AG10803 (cell line): ENCODE data around the gene KCNJ18.
"Not testable (repeated sequence)": the region's sequence is repeated elsewhere in the genome, so short reads cannot be mapped to it uniquely, and the experiment has no call there.

Source experiments
- DNase-seq: peaks from one replicate; pipeline ENCODE4 v3.0.0; 2010; ENCODE audit warnings: low read depth
- H3K4me3 ChIP-seq: 2 replicates; pipeline ENCODE4 v1.5.1; 2011; ENCODE audit warnings: mild to moderate bottlenecking, low read length, control low read depth
- CTCF ChIP-seq: conservative IDR thresholded peaks from 2 replicates; pipeline ENCODE4 v1.5.1; 2011; ENCODE audit warnings: mild to moderate bottlenecking, low read length, control low read depth, inconsistent platforms

The KCNJ18 gene

GRCh38 chr17:21699124-21699523, 6.8 kb downstream of the KCNJ18 start:
- not testable (repeated sequence) for H3K4me3 ChIP-seq, DNase-seq

GRCh38 chr17:21699573-21700236, 7.4 kb downstream of the KCNJ18 start:
- H3K4me3 ChIP-seq, DNase-seq: not testable (repeated sequence)

- not testable (repeated sequence) for DNase-seq, H3K4me3 ChIP-seq
Observed at GRCh38 chr17:21701090-21701489, 8.8 kb downstream of the KCNJ18 start.

- not testable (repeated sequence) for DNase-seq, H3K4me3 ChIP-seq
Observed at GRCh38 chr17:21702029-21702428, 9.7 kb downstream of the KCNJ18 start.

GRCh38 chr17:21702521-21702920, 10.2 kb downstream of the KCNJ18 start:
- H3K4me3 ChIP-seq, DNase-seq: not testable (repeated sequence)

GRCh38 chr17:21702940-21703640, 10.8 kb downstream of the KCNJ18 start:
- not testable (repeated sequence) for DNase-seq, H3K4me3 ChIP-seq

- H3K4me3 ChIP-seq, DNase-seq: not testable (repeated sequence)
Observed at GRCh38 chr17:21703891-21704872, 11.9 kb downstream of the KCNJ18 start.

- no peak for TF ChIP-seq CTCF
- DNase-seq, result no peak
- H3K4me3 ChIP-seq, result no peak overlapping the region
Observed at GRCh38 chr17:21705021-21705601, 12.8 kb downstream of the KCNJ18 start.

- H3K4me3 ChIP-seq, DNase-seq: not testable (repeated sequence)
Observed at GRCh38 chr17:21705746-21706145, 13.4 kb downstream of the KCNJ18 start.

GRCh38 chr17:21706546-21706945, 14.2 kb downstream of the KCNJ18 start:
- not testable (repeated sequence) for DNase-seq, H3K4me3 ChIP-seq

GRCh38 chr17:21707131-21707530, 14.8 kb downstream of the KCNJ18 start:
- not testable (repeated sequence) for DNase-seq, H3K4me3 ChIP-seq

GRCh38 chr17:21707711-21708611, 15.6 kb downstream of the KCNJ18 start:
- not testable (repeated sequence) for DNase-seq, H3K4me3 ChIP-seq

- DNase-seq, H3K4me3 ChIP-seq: not testable (repeated sequence)
Observed at GRCh38 chr17:21708612-21709535, 16.6 kb downstream of the KCNJ18 start.

GRCh38 chr17:21709994-21710393, 17.7 kb downstream of the KCNJ18 start:
- DNase-seq, result not testable (repeated sequence)

GRCh38 chr17:21710486-21710885, 18.2 kb downstream of the KCNJ18 start:
- not testable (repeated sequence) for H3K4me3 ChIP-seq, DNase-seq

More at GRCh38 chr17:21709994-21710393, 17.7 kb downstream of the KCNJ18 start:
- not testable (repeated sequence) for H3K4me3 ChIP-seq
